Muscle of arm (tissue), 14 donors: ENCODE data around the gene STK4. TPM values are rescaled to one million over a fixed set of nuclear protein-coding genes. Genes with fewer than 3 reads are reported as not detected.

Experiments
- DNase-seq: peaks from one replicate; pipeline ENCODE4 v3.0.0-alpha.2; 2013
- long read RNA-seq, 11 donors: transcript quantifications; one replicate each; lab custom pipeline, GENCODE V29; 2026
- polyA plus RNA-seq, 12 donors: library from polyadenylated mRNA; unstranded; fragments of 120-200 nt; gene quantifications; one replicate each; pipeline ENCODE4 v1.2.1, GENCODE V29; 2013; ENCODE audit not compliant: insufficient read length in 12 of 12

The STK4 gene
- polyA plus RNA-seq, result 10 to 100 TPM in 9 of 12 donors, 1 to 10 TPM in 2, not detected in 1; 8.0 to 19.5 (median 11.2) TPM
- long read RNA-seq, donor 1, result 0 reads
- long read RNA-seq, donor 2, full-length matches to known transcripts, result 2 of 2 reads
- long read RNA-seq, donor 2, partial matches to known transcripts, result 0 of 2 reads
- long read RNA-seq, donor 2, other reads (novel, unspliced or antisense), result 0 of 2 reads
- long read RNA-seq, donor 3, result 0 reads
- long read RNA-seq, donor 4, result 0 reads
- long read RNA-seq, donor 5, partial matches to known transcripts, result 0 of 3 reads
- long read RNA-seq, donor 5, other reads (novel, unspliced or antisense), result 0 of 3 reads
- long read RNA-seq, donor 6, full-length matches to known transcripts, result 1 of 1 reads
- long read RNA-seq, donor 6, partial matches to known transcripts, result 0 of 1 reads
- long read RNA-seq, donor 6, other reads (novel, unspliced or antisense), result 0 of 1 reads
- long read RNA-seq, donor 7, partial matches to known transcripts, result 0 of 1 reads
- long read RNA-seq, donor 7, other reads (novel, unspliced or antisense), result 0 of 1 reads
- long read RNA-seq, donor 8, full-length matches to known transcripts, result 2 of 2 reads
- long read RNA-seq, donor 8, partial matches to known transcripts, result 0 of 2 reads
- long read RNA-seq, donor 8, other reads (novel, unspliced or antisense), result 0 of 2 reads
- long read RNA-seq, donor 9, full-length matches to known transcripts, result 2 of 2 reads
- long read RNA-seq, donor 9, partial matches to known transcripts, result 0 of 2 reads
- long read RNA-seq, donor 9, other reads (novel, unspliced or antisense), result 0 of 2 reads
- long read RNA-seq, donor 10, result 0 reads
- long read RNA-seq, donor 11, result 0 reads

DNA sequence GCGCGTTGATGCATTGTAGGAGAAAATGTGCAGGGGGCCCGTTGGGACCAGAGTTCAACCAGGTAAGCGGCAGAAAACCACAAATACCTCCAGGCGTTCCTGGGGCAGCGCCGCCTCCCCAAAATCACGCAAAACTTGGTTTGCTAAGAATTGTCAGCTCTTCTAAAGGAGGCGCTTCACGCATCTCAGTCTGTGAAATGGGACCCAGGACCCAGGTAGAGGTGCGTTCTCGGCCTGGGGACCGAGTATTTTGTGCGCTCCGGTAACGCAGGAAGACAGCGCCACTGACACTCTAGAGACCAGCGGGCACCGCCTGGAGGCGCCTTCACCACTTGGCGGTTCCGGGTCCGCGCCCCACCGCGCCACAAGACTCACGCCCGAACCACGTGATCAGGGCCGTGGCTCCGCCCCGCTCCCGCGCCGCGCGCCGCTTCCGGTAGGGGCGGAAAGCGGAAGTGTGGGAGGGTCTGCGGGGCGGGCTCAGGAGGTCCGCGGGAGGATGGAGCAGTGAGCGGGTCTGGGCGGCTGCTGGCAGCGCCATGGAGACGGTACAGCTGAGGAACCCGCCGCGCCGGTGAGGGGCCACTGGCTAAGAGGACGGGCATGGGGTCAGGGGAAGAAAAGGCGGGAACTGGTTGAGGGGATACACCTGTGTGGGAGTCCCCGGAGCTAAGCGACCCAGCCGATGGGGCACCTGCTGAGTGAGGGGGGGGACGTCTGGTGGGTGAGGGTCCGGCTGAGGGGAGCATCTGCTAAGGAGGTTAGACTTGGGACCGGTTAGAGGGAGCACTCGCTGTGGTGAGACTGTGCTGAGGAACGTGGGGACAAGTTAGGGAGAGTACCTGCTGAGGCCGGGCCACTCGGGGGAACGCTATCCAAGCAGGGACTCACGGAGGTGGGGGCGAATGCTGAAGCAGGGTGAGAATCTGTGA lies at the start of gene STK4:
STK4 (plus strand) TSS at position 483 of the 932 bp plus-strand sequence; CDS start at position 540, 57 bp downstream.
- DNase-seq, result peak; percentile 94

DNA sequence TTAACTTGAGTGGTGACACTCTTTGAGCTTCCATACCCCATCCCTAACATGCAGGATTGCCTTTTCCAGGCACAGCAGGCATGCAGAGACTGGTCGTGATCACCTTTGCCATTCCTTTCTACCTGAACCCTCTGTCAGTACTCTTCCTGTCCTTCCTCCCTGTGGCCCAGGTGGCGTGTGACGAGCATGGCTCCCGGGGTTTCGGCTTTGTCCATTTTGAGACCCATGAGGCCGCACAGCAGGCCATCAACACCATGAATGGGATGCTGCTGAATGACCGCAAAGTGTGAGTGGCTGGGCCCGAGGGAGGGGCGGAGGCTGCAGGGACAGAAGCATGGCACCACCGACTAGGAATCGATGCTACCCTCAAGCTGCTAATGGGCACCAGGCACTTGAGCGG lies 49.7 kb upstream of the STK4 start:
- DNase-seq, result no peak

GRCh38 chr20:44917399-44917798 lies 48.9 kb upstream of the STK4 start:
- no peak for DNase-seq

DNA sequence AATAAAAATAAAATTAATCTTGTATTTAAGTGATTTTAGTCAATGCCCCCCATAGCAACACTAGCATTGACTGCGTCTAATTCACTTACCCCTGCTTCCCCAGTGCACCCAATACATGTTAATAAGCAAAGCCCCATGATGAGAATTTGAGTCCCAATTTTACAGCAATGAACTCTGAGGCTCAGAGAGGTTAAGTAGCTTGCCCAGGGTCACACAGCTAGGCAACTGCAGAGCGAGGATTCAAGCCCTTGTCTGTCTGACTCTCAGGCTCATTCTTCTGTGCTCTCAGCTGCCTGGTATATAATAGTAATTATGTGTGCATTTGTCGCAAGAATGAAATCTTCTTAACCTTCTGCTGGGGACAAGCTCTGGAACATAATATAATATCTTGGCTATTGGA lies 48.0 kb upstream of the STK4 start:
- DNase-seq, result no peak

- no peak for DNase-seq
These were observed 47.6 kb upstream of the STK4 start for GRCh38 chr20:44918761-44919160.

- DNase-seq, result no peak
These were observed 44.9 kb upstream of the STK4 start for GRCh38 chr20:44921447-44921846.

DNA sequence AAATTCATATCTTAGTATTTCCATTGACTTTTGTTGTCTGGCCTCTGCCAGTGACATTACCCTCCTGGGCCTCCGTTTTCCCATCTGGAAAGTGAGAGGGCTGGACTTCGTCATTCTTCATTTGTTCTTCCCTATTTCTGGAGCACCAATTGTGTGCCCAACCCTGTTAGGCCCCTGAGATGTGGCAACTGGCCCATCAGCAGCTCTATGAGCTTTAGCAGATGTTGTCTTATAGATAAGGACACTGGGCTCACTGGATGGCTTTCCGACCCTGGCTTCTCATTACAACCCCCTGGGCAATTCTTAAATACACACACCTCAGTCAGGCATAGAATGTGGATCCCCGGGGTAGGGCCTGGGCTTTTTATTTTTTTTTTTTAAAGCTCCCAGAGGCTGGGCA lies 41.8 kb upstream of the STK4 start:
- no peak for DNase-seq

- DNase-seq, result no peak
These were observed 37.7 kb upstream of the STK4 start for GRCh38 chr20:44928595-44928994.

DNA sequence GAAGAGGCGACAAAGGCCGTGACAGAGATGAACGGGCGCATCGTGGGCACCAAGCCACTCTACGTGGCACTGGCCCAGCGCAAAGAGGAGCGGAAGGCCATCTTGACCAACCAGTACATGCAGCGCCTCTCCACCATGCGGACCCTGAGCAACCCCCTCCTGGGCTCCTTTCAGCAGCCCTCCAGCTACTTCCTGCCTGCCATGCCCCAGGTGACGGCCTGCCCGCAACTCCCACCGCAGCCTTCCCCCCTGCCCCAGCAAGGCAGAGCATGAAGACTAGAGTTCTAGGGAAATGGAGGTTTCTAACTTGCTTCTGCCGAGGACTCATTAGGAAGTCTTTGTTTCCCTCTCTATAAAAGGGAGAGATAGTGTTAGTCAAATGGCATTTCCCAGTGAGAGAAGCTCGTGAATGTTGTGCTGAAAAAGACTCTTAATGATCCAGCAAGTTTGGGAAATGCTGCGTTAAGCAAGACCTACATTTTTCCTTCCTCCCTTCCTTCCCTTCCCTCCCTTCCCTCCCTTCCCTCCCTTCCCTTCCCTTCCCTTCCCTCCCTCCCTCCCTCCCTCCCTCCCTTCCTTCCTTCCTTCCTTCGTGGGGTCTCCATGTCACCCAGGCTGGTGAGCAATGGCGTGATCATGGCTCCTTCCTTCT lies 35.7 kb upstream of the STK4 start:
- no peak for DNase-seq

GRCh38 chr20:44931911-44932310 lies 34.4 kb upstream of the STK4 start:
- DNase-seq, result no peak

DNA sequence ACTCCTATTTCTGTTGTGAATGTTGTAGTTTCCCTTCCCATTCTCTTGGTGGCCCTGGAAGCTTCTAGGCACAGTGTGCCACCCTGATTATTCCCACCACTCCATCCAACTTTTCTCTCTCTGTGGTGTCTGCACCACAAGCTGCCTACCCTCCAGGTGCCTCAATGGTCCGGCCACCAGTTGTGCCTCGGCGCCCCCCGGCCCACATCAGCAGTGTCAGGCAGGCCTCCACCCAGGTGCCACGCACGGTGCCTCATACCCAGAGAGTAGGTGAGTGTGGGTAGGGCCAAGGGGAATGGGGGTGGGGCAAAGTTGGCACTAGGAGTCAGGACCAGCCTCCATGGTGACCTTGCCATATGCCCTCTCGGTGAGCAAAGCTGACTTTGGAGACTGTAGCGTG lies 33.4 kb upstream of the STK4 start:
- DNase-seq, result no peak

- no peak for DNase-seq
These were observed 29.8 kb upstream of the STK4 start for GRCh38 chr20:44936510-44936909.

DNA sequence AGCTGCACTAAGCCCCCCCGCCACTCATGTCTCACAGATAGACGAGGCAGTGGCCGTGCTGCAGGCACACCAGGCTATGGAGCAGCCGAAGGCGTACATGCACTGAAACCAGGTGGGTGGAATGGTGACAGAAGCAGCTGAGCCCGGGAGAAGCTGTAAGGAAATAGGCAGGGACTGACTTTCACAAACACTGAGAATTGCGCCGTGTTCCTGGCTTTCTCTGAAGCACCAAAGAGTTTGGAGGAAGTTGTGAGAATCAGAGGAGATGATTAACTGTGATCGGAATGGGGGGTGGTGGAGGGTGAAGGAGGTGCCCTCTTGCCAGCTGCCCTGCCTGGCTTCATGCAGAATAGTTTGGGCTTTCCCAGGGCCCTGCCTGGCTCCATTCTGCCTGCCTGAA lies 27.7 kb upstream of the STK4 start:
- DNase-seq, result no peak

GRCh38 chr20:44941120-44941691 lies 25.1 kb upstream of the STK4 start:
- no peak for DNase-seq

DNA sequence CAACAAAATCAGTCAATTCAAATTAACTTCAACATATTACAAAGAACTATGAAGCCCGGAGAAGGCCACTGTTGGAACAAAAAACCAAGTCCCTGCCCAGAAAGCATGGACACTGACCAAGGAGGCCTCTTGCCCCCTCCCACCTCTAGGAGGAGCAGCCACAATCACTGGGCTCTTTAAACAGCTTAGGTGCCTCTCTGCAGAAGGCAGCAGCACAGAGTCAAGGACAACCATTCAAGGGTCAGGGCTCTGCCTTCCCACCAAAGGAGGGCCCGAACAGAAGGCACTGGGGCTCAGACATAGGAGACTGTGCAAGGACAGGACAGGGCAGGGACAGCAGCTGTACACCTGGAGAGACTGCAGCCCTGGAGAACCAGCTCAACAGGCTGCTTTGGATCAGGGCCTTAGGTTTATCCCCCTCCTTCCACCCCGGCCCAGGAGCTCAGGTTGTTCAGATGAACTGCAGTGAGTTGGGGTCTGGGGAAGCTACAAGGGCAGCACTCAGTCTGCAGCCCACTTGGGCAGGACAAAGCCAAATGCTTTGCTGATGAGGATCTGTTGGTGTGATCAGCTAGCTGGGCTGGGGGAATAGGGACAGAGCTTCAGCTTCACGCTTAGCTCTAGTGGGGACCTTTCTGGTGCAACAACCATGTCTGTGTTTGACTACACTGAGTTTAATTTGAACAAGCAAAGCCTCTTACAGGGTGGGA lies 23.9 kb upstream of the STK4 start:
- DNase-seq, result no peak

GRCh38 chr20:44943828-44944227 lies 22.5 kb upstream of the STK4 start:
- no peak for DNase-seq

DNA sequence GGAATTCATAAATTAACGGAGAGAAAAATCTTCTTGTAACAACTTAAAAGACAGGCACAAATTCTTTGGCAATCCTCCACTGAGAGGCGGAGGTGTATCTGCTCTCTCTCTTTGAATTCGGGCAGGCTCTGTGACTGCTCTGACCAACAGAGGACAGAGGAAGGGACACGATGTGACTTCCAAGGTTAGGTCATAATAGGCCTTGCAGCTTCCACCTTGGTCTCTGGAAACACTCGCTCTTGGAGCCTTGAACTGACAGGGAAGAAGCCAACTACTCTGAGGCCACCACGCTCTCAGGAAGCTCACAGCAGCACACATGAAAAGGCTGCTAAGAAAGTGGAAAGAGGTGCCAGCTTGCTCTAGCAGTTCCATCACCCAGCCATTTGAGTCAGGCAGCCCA lies 21.1 kb upstream of the STK4 start:
- DNase-seq, result no peak

DNA sequence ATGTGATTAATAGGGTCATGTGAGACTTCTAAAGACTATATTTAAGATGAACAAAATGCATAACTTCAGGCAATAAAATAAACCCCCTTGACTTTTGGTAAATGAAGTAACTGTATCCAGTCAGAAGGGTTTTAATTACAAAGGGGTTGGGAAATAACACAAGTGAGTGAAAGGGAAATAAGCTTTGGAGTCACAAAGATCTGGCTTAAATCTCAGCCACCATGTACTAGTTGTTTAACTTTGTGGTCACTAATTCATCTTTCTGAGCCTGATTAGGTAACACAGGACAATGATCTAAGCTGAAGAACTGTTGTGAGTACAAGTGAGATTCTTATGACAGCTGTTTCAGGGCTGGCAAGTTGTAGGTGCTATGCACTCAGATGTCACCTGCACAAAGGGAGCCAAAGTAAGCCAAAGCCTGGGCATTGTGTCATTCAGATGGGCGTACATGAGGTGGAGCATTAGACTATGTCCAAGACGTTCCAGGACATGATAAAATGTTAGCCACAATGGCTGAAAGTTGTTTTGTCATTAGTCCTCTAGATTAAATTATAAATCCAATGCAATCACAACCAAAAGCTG lies 19.9 kb upstream of the STK4 start:
- DNase-seq, result no peak

DNA sequence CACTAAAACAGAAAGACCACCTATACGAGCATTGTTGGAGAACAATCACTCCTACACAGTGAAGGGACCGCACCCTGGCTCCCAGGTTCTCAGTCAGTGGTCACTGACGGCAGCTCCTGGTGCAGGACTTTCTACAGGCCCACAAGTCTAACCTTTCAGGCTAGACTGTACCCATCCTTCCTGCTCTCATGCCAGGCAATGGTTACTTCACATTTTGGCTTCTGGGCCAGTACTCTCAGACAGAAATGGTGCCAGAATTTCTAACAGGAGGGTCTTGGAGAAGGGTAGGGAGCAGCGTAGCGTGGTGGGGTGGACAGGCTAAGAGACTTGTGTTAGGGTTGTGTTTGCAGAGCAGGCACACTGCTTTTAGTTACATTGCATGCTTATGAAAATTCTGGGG lies 18.2 kb upstream of the STK4 start:
- DNase-seq, result no peak

DNA sequence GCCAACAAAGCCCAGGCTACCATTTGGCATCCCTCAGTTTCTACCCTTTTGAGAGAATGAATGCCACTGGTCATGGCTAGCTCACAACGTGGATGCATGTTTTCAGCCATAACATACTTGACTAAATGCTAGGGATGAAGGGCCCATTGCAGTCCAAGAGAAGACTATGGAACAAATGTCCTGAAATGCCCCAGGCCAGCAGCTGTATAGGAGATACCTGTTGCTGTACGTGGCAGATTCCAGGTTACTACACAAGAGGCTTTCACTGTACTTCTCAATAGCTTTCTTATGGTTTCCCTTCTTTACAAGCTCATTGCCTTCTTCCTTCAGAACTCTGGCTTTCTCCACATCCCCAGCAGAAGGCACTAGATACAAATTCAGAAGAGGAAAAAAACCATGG lies 17.8 kb upstream of the STK4 start:
- no peak for DNase-seq
